GM10266 (cell line): ENCODE measurements around the gene PCIF1.
"Not testable (repeated sequence)": the region's sequence is repeated elsewhere in the genome, so short reads cannot be mapped to it uniquely, and the experiment has no call there.

ENCODE experiments used
- DNase-seq: peaks from one replicate; pipeline ENCODE4 v3.0.0; 2012; ENCODE audit errors: extremely low spot score
- TF ChIP-seq, protein P1 (sequence below): IDR thresholded peaks from 2 replicates; pipeline ENCODE4 v1.5.1; 2012; ENCODE audit warnings: mild to moderate bottlenecking, low read depth; ENCODE audit not compliant: control insufficient read depth, insufficient read depth; ENCODE audit errors: missing control alignments

The PCIF1 gene

DNA sequence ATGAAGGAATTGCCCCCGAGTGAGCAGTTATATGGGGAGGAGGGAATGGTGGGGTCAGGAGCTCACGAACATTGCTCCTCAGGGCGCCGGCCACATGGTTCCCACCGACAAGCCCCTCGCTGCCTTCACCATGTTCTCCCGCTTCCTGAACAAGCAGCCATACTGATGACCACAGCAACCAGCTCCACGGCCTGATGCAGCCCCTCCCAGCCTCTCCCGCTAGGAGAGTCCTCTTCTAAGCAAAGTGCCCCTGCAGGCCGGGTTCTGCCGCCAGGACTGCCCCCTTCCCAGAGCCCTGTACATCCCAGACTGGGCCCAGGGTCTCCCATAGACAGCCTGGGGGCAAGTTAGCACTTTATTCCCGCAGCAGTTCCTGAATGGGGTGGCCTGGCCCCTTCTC, 36.2 kb upstream of the PCIF1 start:
- no peak for DNase-seq

DNA sequence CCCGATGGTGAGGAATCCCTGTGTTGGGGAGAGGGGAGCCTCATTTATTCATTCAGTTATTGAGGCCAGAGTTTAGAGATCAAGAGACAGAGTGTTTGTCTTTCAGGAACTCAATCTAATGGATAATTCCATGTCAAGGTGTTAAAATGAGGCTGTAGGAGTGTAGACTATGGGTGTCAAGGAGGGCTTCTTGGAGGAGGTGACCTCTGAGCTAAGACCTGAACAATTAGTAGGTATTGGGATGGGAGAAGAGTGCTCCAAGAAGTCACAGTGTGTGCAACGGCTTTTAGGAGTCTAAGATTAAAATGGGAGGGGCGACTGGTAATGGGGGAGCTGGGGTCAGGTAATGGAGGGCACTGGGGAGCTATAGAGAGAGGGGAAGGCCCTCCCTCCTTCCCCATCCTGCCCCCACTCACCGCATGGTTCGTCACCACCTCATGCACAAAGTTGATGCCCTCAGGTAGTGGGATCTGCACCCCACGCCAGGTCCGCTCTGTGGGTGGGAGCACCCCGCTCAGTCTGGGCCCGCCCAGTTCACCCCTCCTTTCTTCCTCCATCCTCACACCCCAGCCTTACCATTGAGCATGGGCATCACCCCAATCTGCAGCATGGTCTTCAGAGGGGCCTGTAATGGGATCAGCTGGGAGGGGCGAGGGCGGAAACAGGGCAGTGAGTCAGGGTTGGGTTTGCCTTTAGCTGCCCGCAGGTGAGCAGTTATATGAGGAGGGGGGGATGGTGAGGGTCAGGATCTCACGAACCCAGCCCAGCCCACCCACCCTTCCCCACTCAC, 35.2 kb upstream of the PCIF1 start:
- TF ChIP-seq, protein P1, sequence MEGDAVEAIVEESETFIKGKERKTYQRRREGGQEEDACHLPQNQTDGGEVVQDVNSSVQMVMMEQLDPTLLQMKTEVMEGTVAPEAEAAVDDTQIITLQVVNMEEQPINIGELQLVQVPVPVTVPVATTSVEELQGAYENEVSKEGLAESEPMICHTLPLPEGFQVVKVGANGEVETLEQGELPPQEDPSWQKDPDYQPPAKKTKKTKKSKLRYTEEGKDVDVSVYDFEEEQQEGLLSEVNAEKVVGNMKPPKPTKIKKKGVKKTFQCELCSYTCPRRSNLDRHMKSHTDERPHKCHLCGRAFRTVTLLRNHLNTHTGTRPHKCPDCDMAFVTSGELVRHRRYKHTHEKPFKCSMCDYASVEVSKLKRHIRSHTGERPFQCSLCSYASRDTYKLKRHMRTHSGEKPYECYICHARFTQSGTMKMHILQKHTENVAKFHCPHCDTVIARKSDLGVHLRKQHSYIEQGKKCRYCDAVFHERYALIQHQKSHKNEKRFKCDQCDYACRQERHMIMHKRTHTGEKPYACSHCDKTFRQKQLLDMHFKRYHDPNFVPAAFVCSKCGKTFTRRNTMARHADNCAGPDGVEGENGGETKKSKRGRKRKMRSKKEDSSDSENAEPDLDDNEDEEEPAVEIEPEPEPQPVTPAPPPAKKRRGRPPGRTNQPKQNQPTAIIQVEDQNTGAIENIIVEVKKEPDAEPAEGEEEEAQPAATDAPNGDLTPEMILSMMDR, result no peak
- DNase-seq, result no peak

More for the DNA sequence above, 36.2 kb upstream of the PCIF1 start:
- TF ChIP-seq, protein P1, result no peak

- DNase-seq, result not testable (repeated sequence)
Measured at GRCh38 chr20:45901332-45901731, 33.2 kb upstream of the PCIF1 start.

GRCh38 chr20:45902199-45902701, 32.2 kb upstream of the PCIF1 start:
- TF ChIP-seq, protein P1, result no peak

GRCh38 chr20:45904583-45905504, 29.6 kb upstream of the PCIF1 start:
- TF ChIP-seq, protein P1, result no peak
- DNase-seq, result no peak

More at GRCh38 chr20:45902199-45902701, 32.2 kb upstream of the PCIF1 start:
- DNase-seq, result no peak

- TF ChIP-seq, protein P1, result no peak
- DNase-seq, result no peak
Measured at GRCh38 chr20:45905505-45906079, 28.9 kb upstream of the PCIF1 start.

DNA sequence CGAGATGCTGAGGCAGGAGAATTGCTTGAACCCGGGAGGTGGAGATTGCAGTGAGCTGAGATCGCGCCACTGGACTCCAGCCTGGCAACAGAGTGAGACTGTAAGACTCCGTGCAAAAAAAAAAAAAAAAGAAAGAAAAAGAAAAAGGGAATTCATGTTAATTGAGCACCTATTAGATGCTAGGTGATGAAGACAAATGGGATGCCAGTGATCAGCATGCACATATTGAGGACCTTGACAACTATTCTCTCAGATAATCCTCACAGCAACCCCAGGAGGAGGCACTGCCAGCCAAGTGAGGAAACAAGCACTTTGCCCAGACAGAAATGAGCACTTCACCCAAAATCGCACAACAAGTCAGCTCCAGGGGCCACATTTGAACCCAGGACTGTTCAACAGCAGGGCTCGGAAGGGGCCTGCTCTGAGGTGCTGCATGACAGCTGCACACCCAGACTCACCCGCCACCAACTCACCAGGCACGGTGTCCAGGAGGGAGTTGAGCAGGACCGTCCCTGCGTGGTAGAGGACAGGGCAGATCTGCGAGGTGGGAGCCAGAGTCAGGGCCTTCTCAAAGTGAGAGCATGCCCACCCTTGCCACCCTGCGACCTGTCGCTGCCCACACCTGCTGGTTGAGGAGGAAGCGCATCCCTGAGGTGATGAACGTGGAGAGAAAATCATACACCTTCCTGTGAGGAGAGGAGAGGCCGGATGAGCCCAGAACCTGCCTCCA, 27.1 kb upstream of the PCIF1 start:
- DNase-seq, result no peak

More for the DNA sequence above, 27.1 kb upstream of the PCIF1 start:
- TF ChIP-seq, protein P1, result no peak
